ENCODE results near the gene EMC8. TPM values are rescaled to one million over a fixed set of nuclear protein-coding genes. Genes with fewer than 3 reads are reported as not detected.

The EMC8 gene
- total and polyA plus RNA-seq, 2 of the 8 experiments (the other 6 are each of a cell fraction or from before 2014, with no cell fraction given), result 52.2 to 69.7 TPM

- TF ChIP-seq RAD21 (IDR thresholded peaks at IDR 0.05 in 1 of 2, conservative IDR thresholded peaks at IDR 0.05 in 1 of 2; ENCODE audit: low read depth in 2 of 2, low read length in 2 of 2) (no peak), GTF2F1 (IDR thresholded peaks at IDR 0.05; ENCODE audit: borderline replicate concordance, low read depth, low read length) (no peak)
These were observed 60.2 kb downstream of the EMC8 start (continued) for GRCh38 chr16:85738923-85739715.

All from H1 (cell line).